Ramos (cell line): ENCODE data around the gene NDUFC1.

Experiments used
- in situ Hi-C: fragments of 300-500 bp; cut with MboI; formaldehyde crosslinking; loops from one replicate; pipeline ENCODE4 v1.14.3; 2022; ENCODE audit warnings: low sequenced_read_pairs; ENCODE audit not compliant: unreplicated experiment

The NDUFC1 gene

DNA sequence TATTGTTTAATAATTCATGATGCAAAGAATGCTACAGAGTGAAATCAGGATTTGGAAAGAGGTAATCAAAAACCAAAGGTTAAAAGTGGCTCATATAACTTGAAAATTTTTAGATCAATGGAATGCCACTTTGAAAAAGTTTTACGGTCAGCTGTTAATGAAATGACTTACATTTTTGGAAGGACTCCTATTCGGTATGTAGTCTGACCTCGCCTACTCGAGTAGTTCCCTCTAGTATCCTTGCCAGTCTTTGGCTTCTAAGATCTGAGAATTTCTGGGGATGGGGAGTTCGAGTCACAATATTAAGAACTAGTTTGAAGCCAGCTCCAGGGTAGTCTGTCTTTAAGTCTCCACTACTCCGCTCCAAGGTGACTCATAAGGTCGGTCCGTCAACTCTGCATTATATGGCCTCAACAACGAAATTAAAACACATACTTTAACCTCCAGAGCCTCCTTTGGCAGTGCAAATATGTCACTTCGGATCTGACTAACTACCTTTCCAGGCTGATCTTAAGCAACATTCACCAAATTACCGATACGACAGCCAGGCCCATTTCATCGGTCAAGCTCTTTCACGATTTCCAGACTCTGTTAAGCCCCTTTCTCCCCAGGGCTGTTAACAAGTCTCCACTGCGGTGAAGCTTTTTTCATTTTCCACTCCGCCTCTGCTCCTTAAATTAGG is 1.7 kb downstream of the NDUFC1 start:
- in situ Hi-C loops, result no loop called here

- in situ Hi-C loops, result loop anchor here (5.0 to 10.0 kb wide), 2 partner anchors 72 to 215 kb away; no protein-coding TSS in a partner anchor
These were observed 2.7 kb downstream of the NDUFC1 start for GRCh38 chr4:139299536-139299935.

GRCh38 chr4:139297001-139297410 is 5.3 kb downstream of the NDUFC1 start:
- in situ Hi-C loops, result loop anchor here (5.0 to 10.0 kb wide), 2 partner anchors 70 to 212 kb away; no protein-coding TSS in a partner anchor

GRCh38 chr4:139295942-139296299 is 6.4 kb downstream of the NDUFC1 start:
- in situ Hi-C loops, result loop anchor here (5.0 to 10.0 kb wide), 2 partner anchors 69 to 211 kb away; no protein-coding TSS in a partner anchor

- in situ Hi-C loops, result loop anchor here (5.0 to 10.0 kb wide), 2 partner anchors 68 to 211 kb away; no protein-coding TSS in a partner anchor
These were observed 6.9 kb downstream of the NDUFC1 start for GRCh38 chr4:139295206-139295941.

- in situ Hi-C loops, result no loop called here
These were observed 16.0 kb downstream of the NDUFC1 start for GRCh38 chr4:139286186-139286698.

DNA sequence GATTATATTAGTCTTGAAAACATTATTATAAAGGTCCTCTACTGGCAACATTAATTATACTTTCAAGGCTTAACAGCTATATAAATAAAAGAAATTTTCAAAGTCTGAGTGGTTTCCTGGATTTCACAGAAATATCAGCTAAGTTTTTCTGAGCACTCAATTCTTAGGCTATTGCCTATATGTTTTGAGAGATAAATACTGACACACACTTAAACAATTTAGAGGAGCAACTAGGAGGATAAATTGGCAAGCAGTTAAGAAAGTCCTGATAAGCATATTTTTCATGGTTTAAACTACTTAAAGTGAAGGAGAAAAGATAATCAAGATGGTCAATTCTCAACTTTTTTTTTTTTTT is 19.6 kb downstream of the NDUFC1 start:
- in situ Hi-C loops, result no loop called here

- in situ Hi-C loops, result no loop called here
These were observed 20.1 kb downstream of the NDUFC1 start for GRCh38 chr4:139282065-139282720.

DNA sequence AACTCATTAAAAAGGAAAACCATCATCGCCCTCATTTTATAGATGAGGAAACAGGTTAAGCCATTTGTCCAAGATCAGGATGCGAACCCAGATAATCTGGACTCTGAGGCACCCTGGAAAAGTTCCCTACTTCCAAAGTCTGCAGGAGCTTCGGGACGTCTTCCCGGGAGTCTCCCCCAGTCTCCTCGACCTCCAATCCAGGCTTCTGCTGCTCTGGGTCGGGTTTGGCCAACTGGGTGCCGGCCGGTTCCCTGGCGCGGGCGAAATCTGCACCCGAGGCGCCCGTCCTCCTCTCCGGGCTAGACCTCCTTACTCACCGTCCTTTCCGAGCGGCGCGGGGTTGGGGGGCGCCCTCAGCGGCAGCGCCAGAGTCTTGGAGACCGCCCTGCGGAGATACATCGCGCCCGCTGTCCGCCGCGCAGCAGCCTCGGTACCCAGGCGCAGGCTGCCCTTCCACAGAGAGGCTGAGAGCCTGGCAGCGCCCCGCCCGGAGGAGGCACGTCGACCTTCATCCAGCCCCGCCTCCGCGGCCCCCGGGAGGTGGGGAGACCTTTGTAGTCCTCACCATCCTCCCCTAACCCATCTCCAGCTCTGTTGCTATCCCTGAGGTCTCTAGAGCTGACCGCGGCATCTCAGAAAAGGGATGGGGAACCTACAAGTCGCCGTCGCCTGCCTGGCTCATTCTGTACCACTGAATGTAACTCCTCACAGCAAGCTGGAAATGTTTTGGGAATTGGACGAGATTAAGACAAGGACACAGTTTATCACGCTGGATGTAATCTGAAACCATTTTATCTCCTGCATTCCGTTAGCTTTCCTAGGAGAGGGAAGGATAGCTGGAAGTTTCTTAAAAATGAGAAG is 22.3 kb downstream of the NDUFC1 start, which contains the start of gene MGARP:
TSS of gene MGARP (minus strand) at position 466 of the 861 bp plus-strand sequence. CDS start at position 399, 67 bp downstream.
- in situ Hi-C loops, result no loop called here

GRCh38 chr4:139278912-139279759 is 23.1 kb downstream of the NDUFC1 start:
- in situ Hi-C loops, result no loop called here

- in situ Hi-C loops, result no loop called here
These were observed 23.8 kb downstream of the NDUFC1 start for GRCh38 chr4:139278485-139278884.

DNA sequence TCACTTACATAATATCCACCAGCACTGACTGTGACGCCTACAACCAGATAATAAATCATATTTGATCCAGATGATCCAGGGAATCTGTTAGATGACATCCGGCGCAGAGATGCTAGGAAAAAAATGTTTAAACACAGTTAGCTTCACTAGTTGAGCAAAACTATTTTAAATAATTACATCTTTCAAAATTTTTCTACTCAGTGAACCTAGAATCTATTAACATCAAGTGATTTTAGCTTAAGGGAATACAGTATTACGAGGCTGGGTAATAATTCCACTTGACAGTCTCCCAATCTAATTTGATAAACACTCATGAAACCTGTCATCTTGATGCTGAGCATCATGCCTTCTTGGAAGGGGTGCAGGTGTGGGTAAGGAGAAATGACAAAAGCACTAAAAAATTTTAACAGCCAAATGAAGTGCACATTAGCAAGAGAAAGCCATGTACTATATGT is 27.0 kb downstream of the NDUFC1 start:
- in situ Hi-C loops, result no loop called here

DNA sequence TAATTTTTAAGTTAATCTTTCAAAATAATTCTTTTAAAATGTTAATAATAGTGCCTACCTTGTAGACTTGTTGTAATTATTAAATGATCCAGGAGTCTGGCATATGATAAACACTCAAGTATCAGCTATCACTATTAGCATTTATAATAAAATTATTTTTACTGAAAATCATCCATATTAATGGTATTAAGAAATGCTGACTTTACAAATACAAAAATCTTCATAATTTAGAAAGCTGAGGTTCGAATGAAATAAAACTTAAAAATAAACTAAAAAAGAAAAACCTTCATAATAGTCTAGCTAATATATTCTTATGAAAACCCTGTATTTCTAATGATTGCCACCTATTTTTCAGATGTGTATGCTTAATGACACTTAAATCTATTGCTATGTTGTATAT is 27.5 kb downstream of the NDUFC1 start:
- in situ Hi-C loops, result no loop called here

DNA sequence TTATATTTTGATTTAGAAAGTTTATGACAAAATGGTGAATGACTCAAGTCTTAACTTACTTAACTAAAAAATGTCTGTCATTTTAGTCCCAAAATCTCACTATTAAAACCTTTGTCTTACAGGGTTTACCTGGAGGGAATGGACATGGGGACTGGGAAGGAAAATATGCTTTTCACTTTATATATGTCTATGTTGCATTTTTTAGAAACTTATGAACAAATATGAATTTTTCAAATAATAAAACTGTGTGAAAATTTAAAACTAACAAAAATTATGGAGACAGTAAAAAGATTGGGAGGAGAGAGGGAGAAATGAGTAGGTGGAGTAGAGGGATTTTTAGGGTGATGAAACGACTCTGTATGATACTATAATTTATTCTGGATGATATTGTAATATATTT is 28.4 kb downstream of the NDUFC1 start:
- in situ Hi-C loops, result no loop called here

DNA sequence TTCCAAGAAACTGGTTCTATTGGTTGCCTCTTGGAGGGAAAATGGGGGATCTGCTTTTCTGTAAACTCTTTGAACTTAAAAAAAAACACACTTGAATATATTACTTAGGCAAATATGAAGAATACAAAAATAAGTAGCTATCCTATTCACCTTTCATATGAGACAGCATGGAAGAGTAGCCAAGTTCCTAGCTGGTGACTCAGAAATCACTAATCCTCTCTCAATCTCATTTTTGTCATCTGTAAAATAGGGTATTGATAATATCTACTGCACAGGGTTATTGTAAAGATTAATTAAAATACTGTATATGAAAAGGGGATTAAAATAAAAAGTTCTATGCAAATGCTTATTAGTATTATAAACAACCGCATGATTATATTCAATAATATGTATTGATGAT is 35.0 kb downstream of the NDUFC1 start:
- in situ Hi-C loops, result no loop called here

- in situ Hi-C loops, result no loop called here
These were observed 35.6 kb downstream of the NDUFC1 start for GRCh38 chr4:139266583-139267257.

GRCh38 chr4:139266208-139266582 is 36.1 kb downstream of the NDUFC1 start:
- in situ Hi-C loops, result no loop called here

- in situ Hi-C loops, result no loop called here
These were observed 36.6 kb downstream of the NDUFC1 start for GRCh38 chr4:139265654-139266053.
